Neutrophil (primary cell): ENCODE results near the gene EGFLAM.

Experiments used
- H3K27ac ChIP-seq: fragments of 200-600 bp; sonication (generic); 2 replicates; pipeline ENCODE4 v1.5.1; 2016; ENCODE audit warnings: mild to moderate bottlenecking, moderate library complexity
- H3K27me3 ChIP-seq: fragments of 200-600 bp; sonication (generic); 2 replicates; pipeline ENCODE4 v1.6.0; 2016; ENCODE audit warnings: mild to moderate bottlenecking
- H3K36me3 ChIP-seq: fragments of 200-600 bp; sonication (generic); 2 replicates; pipeline ENCODE4 v1.5.1; 2017
- H3K4me1 ChIP-seq, 2 experiments: fragments of 200-600 bp in 1 of 2; sonication (generic) in 1 of 2; 1 replicate in 1 of 2; 2 replicates in 1 of 2; pipeline versions ENCODE4 v1.5.1 to v1.6.1; 2013 to 2016; ENCODE audit warnings: low read depth in 1 of 2, low read length in 1 of 2, mild to moderate bottlenecking in 1 of 2, moderate library complexity in 1 of 2; ENCODE audit not compliant: control insufficient read depth in 1 of 2, insufficient read depth in 1 of 2
- H3K4me3 ChIP-seq, 2 experiments: fragments of 200-600 bp in 1 of 2; sonication (generic) in 1 of 2; 1 replicate in 1 of 2; 2 replicates in 1 of 2; pipeline ENCODE4 v1.5.1; 2013 to 2016; ENCODE audit warnings: low read depth in 1 of 2, low read length in 1 of 2, mild to moderate bottlenecking in 1 of 2, moderate library complexity in 1 of 2
- H3K9me3 ChIP-seq: fragments of 200-600 bp; sonication (generic); 2 replicates; pipeline ENCODE4 v1.5.1; 2016
- CTCF ChIP-seq: fragments of 200-600 bp; sonication (generic); IDR thresholded peaks from 2 replicates; pipeline ENCODE4 v1.5.1; 2016; ENCODE audit warnings: antibody characterized with exemption

The EGFLAM gene

GRCh38 chr5:38494763-38495162, 236.4 kb downstream of the EGFLAM start:
- Histone ChIP-seq H3K9me3 (no peaks in the 10 kb centered on the region), H3K27me3 (peaks cover 16% of the 10 kb centered on the region), H3K36me3 (no peaks in the 10 kb centered on the region), H3K27ac (no peak overlapping the region), H3K4me3 (no peak overlapping the region), H3K4me1 (no peaks in the 10 kb centered on the region)
- no peak for TF ChIP-seq CTCF

GRCh38 chr5:38497946-38498345, 239.6 kb downstream of the EGFLAM start:
- no peak for TF ChIP-seq CTCF
- Histone ChIP-seq H3K4me1 (no peaks in the 10 kb centered on the region), H3K4me3 (no peak overlapping the region), H3K36me3 (no peaks in the 10 kb centered on the region), H3K27ac (no peak overlapping the region), H3K9me3 (no peaks in the 10 kb centered on the region), H3K27me3 (peaks cover 14% of the 10 kb centered on the region)

GRCh38 chr5:38500573-38501260, 242.4 kb downstream of the EGFLAM start:
- Histone ChIP-seq H3K9me3 (no peaks in the 10 kb centered on the region), H3K4me1 (no peaks in the 10 kb centered on the region), H3K36me3 (no peaks in the 10 kb centered on the region), H3K27me3 (peaks cover 13% of the 10 kb centered on the region), H3K27ac (no peak overlapping the region), H3K4me3 (no peak overlapping the region)
- TF ChIP-seq CTCF, result no peak

- Histone ChIP-seq H3K4me3 (no peak overlapping the region), H3K36me3 (no peaks in the 10 kb centered on the region), H3K4me1 (no peaks in the 10 kb centered on the region), H3K9me3 (no peaks in the 10 kb centered on the region), H3K27me3 (peaks cover 23% of the 10 kb centered on the region), H3K27ac (no peak overlapping the region)
- TF ChIP-seq CTCF, result no peak
Observed at GRCh38 chr5:38506302-38506701, 247.9 kb downstream of the EGFLAM start.

GRCh38 chr5:38509185-38509584, 250.8 kb downstream of the EGFLAM start:
- no peaks in the 10 kb centered on the region for H3K9me3 ChIP-seq
- H3K27ac ChIP-seq, result no peak overlapping the region
- no peak overlapping the region for H3K4me3 ChIP-seq
- TF ChIP-seq CTCF, result no peak
- no peaks in the 10 kb centered on the region for H3K4me1 ChIP-seq
- no peaks in the 10 kb centered on the region for H3K36me3 ChIP-seq
- peaks cover 23% of the 10 kb centered on the region for H3K27me3 ChIP-seq
